Medulla oblongata (tissue), 1 donor: Measurements from ENCODE around the gene FANCF.

Experiments used
- DNase-seq: peaks from one replicate; pipeline ENCODE4 v3.0.0-alpha.2; 2015; ENCODE audit errors: extremely low spot score

The FANCF gene

DNA sequence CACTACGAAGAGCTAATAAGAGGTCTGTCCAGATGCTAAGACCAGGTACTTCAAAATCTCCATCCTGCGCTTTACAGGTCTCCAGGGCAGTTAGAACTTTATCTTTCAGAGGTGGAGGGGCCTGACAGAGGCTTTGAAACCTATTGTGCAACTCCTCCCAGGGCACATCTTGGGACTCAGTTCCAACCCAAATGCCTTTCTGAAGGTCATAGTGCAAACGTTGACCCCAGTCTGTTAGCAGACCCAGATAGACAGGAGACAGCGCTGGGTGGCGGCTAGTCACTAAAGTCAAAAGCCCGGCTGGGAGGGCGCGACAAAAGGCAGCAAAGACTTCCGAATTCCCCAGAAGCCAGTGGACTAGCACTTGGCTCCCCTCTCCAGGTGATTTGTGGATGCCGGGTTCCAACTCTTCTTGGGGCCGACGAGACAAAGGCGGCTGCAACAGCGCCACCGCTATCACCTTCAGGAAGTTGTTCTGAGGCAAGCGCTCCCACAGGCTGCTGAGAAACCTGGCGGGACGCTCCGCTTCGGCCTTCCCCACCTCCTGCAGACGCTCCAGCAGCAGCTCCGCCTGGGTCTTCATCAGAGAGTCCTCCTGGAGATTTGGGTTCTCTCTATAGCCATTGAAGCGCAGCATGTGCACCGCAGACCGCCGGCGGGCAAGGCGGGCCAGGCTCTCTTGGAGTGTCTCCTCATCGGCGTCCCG lies 728 bp downstream of the FANCF start:
- peak; percentile 74 for DNase-seq

DNA sequence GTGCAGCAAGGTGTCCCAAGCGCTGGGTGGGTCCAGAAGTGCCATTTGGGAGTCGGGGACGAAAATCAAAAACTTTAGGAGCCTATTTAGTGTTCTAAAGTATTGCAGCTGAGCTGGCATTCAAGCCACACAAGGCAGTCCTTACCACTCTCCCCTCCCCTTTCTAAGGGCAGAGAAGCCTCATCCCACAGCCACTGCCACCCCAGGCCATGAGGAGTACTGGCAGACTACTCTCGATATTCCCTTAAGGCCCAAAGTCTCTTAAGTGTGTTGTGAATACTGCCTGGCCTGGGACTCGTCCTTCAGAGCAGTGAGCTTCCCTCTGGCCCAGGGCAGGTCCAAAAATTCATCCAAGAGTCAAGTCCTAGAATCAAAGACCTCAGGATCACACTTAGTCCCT lies 7.8 kb downstream of the FANCF start:
- no peak for DNase-seq

DNA sequence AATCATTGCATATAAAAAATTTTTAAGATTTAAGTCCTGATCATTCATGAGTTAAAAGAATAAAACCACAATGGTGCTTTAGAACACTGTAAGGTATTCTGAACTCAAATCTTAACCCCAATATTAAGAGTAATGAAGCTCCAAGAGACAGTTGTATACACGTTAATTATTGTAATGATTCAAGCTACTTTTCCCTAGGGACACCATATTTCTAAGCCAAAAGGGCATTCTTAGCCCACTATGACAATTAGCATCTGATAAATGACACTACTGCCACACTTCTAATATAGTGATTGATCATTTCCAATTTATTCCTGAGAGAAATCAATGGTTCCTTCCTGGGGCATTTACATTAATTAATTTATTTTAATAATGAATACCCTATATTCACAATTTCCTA lies 21.7 kb downstream of the FANCF start:
- no peak for DNase-seq

DNA sequence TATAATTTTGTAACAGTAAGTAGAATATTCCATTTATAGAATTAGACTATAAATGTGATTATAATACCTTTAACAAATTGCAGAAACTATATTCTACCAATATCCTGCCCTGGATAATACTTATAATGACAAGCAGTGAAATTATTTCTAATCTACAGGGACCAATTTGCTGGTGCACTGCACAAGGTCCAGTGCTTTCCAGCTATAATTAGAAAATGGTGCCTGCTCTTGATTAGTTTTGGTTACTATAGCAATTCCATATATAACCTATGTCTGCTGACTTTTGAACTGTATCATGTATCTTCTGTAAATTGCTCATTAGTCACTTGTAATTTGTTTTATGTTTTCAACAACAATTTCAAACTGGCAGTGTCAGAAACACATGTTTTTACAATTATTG lies 23.1 kb downstream of the FANCF start:
- DNase-seq: no peak

DNA sequence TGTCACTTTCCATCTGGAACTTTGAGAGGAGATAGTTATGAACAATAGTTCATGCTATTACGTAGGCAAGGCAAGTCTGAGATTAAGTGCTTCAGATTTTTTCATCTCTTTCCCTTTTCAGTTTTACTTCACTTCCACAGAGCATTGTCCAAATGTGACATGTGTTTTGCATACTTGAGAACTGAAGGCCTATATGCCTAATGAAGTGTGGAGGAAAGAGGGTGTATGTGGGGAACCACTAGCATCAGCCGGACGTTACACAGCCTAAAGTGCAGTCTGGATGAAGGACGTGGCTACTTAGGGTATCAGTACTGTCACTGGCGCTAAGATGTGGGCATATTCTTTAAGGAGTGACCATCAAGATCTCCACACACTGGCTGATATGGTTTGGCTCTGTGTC lies 26.2 kb downstream of the FANCF start:
- no peak for DNase-seq

DNA sequence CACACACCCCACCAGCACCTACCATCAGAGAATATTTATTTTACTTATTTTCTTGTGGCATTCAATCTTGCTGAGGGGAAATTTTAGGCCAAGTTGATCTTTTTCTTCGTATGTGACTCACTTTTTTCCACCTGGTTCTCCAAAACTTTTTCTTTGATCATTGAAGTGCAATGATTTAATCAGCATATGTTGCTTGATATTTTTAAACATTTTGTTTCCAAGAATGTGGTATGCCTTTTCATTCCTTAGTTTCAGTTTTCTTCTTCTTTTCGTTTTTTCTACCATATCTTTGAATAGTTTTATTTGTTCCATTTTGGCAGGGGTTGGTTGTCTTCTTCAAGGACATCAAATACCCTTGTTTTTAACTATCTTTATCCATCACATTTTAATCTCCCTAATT lies 28.6 kb downstream of the FANCF start:
- no peak for DNase-seq

DNA sequence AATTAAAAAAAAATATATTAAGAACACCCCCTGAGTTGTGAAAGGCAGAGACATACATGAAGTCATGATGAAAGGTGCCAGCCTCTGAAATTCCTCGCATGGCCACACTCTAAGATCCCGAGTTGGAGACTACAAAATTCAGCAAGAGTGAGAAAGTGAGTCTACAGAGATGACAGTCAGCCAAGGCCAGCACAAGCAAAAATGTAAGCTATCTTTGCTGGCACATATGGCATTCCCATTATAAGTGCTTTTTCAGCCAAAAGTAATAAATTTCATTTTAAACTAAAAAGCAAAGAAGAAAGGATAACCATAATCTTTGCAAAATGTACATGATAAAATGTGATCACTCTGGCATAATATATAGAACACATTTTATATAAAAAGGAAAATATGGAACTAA lies 40.6 kb downstream of the FANCF start:
- DNase-seq: no peak

DNA sequence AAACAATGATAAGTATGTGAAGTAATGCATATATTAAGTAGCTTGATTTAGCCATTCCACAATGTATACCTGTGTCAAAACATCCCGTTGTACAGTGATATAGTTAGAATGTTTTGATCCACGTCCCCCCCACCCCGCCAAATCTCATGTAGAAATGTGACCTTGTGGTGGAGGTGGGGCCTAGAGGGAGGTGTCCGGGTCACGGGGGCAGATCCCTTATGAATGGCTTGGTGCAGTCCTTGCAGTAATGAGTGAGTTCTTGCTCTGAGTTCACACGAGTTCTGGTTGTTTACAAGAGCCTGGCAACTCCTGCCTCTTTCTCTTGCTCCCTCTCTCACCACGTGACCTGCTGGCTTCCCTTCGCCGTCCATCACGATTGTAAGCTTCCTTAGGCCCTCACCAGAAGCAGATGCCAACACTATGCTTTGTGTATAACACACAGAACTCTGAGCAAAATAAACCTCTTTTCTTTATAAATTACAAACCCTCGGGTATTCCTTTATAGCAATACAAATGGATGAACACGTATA lies 41.6 kb downstream of the FANCF start:
- DNase-seq: no peak

DNA sequence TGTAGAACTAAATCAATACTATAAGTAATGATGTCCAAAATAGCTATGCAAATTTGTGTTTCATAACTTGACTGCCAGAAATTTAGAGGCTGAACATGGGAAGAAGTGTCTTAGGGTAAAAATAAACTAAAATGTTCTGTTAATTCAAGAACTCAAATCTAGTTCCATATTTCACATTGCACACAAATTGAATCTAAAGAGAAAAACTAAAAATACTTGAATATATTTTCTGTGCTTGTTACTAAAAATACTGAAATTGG lies 43.5 kb downstream of the FANCF start:
- DNase-seq: no peak

DNA sequence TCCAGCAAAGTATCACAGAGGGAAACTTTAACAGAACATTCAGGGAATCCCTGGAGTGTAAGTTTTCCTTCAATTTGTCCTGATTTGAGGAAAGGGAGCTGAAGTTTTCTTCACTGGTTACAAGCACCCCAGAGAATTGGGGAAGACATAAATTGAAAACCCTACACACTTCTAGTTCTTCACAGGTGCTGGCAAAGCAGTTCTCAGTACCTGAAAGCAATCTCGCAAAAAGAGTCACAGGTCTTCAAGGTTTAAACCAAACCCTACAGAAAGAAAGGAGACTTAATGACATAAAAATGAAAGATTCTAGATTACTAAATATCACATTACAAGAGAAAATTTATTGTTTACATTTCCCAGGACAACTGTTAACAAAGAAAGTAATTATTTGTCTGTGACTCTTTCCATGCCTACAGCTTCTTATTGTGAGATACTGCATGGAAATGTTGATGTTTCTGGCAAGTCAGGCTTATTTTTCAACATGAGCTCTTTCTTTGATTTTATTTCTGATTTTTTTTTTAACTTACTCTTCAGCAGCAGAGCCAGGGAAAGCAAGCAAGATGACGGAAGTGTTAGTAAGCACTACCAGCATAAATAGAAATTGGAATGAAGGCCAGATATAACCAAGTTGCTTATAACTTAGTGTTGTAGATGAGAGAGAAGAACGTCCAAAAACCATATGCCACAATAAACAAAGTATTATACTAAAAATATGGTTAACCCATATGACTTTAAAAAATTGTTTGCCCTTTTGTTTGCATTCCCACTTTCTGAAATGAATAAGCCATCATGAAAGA lies 44.1 kb downstream of the FANCF start:
- DNase-seq: no peak

DNA sequence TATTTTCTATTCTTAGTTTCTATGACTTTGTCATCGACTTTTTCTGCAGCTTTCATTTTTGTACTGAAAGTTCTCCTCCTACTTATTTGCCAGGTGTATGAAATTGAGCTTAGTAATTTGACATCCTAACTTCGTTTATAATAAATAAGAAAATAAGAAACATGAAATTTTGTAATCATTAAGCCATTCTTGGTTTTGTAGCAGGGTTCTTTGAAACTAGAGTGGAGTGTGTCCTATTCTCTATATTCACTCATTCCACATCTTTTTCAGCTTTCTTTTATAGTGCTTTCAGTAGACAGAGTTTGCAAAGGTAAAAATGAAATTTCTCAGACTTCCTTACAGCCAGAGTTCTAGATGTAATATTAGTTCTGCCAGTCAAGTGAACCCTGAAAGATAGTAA lies 47.8 kb downstream of the FANCF start:
- DNase-seq: no peak
